Nephron progenitor cell (in vitro differentiated cells): ENCODE measurements around the gene ST7.

Experiments used
- DNase-seq: peaks from one replicate; pipeline ENCODE4 v3.0.0; 2021
- H3K27ac Mint-ChIP-seq: 2 replicates; pipeline ENCODE4 v1.8.0; 2021; ENCODE audit warnings: mild to moderate bottlenecking, moderate library complexity, mixed read lengths
- H3K27me3 Mint-ChIP-seq: 2 replicates; pipeline ENCODE4 v1.8.0; 2021; ENCODE audit warnings: mild to moderate bottlenecking, low read depth, mixed read lengths; ENCODE audit not compliant: poor library complexity
- H3K36me3 Mint-ChIP-seq: 2 replicates; pipeline ENCODE4 v1.8.0; 2021; ENCODE audit warnings: low read depth, mixed read lengths
- H3K4me1 Mint-ChIP-seq: 2 replicates; pipeline ENCODE4 v1.8.0; 2021; ENCODE audit warnings: mixed read lengths
- H3K4me3 Mint-ChIP-seq: 2 replicates; pipeline ENCODE4 v1.8.0; 2021; ENCODE audit warnings: mild to moderate bottlenecking, moderate library complexity, mixed read lengths
- H3K9me3 Mint-ChIP-seq: 2 replicates; pipeline ENCODE4 v1.8.0; 2021; ENCODE audit warnings: mild to moderate bottlenecking, moderate library complexity, mixed read lengths
- CTCF ChIP-seq: fragments of 200-600 bp; sonication (generic); IDR thresholded peaks from 2 replicates; pipeline ENCODE4 v1.5.0; 2021; ENCODE audit warnings: antibody characterized with exemption

The ST7 gene

GRCh38 chr7:117009705-117010361 lies 56.5 kb downstream of the ST7 start:
- DNase-seq = no peak
- Mint-ChIP-seq H3K4me3 (no peak overlapping the region), H3K27ac (no peak overlapping the region), H3K27me3 (no peaks in the 10 kb centered on the region), H3K4me1 (no peaks in the 10 kb centered on the region), H3K36me3 (no peaks in the 10 kb centered on the region), H3K9me3 (no peaks in the 10 kb centered on the region)
- TF ChIP-seq CTCF = no peak

GRCh38 chr7:117010375-117011133 lies 57.3 kb downstream of the ST7 start:
- no peak overlapping the region for H3K27ac Mint-ChIP-seq
- H3K27me3 Mint-ChIP-seq = no peaks in the 10 kb centered on the region
- no peak overlapping the region for H3K4me3 Mint-ChIP-seq
- TF ChIP-seq CTCF = no peak
- DNase-seq = no peak
- H3K36me3 Mint-ChIP-seq = no peaks in the 10 kb centered on the region
- peaks cover 5% of the 10 kb centered on the region for H3K4me1 Mint-ChIP-seq
- no peaks in the 10 kb centered on the region for H3K9me3 Mint-ChIP-seq

GRCh38 chr7:117011419-117012260 lies 58.3 kb downstream of the ST7 start:
- Mint-ChIP-seq H3K4me1 (peaks cover 6% of the 10 kb centered on the region), H3K27me3 (no peaks in the 10 kb centered on the region), H3K9me3 (no peaks in the 10 kb centered on the region), H3K36me3 (no peaks in the 10 kb centered on the region), H3K4me3 (no peak overlapping the region), H3K27ac (peak overlapping the region; percentile 1)
- no peak for DNase-seq
- TF ChIP-seq CTCF = no peak

- Mint-ChIP-seq H3K27me3 (no peaks in the 10 kb centered on the region), H3K9me3 (no peaks in the 10 kb centered on the region), H3K27ac (no peak overlapping the region), H3K36me3 (no peaks in the 10 kb centered on the region), H3K4me3 (no peak overlapping the region), H3K4me1 (peaks cover 6% of the 10 kb centered on the region)
- no peak for TF ChIP-seq CTCF
- no peak for DNase-seq
Measured at GRCh38 chr7:117012284-117012683, 59.0 kb downstream of the ST7 start.

- Mint-ChIP-seq H3K4me1 (peaks cover 6% of the 10 kb centered on the region), H3K27ac (no peak overlapping the region), H3K36me3 (no peaks in the 10 kb centered on the region), H3K4me3 (no peak overlapping the region), H3K27me3 (no peaks in the 10 kb centered on the region), H3K9me3 (no peaks in the 10 kb centered on the region)
- peak; percentile 7 for TF ChIP-seq CTCF
- DNase-seq = no peak
Measured at GRCh38 chr7:117012696-117013095, 59.4 kb downstream of the ST7 start.
